ENCODE measurements around the gene DAPK3.
"Not testable (repeated sequence)": the region's sequence is repeated elsewhere in the genome, so short reads cannot be mapped to it uniquely, and the experiment has no call there.

Gene DAPK3

GRCh38 chr19:3979289-3979673, 8.4 kb upstream of the DAPK3 start:
- DNase-seq (ENCODE audit: low read depth in 2 of 2, low spot score in 1 of 2), result no peak

- DNase-seq (ENCODE audit: low read depth in 2 of 2, low spot score in 1 of 2), result no peak
Measured at GRCh38 chr19:3978145-3978544, 7.2 kb upstream of the DAPK3 start.

- DNase-seq (ENCODE audit: low read depth in 2 of 2, low spot score in 1 of 2), result no peak
Measured at GRCh38 chr19:3977242-3978143, 6.6 kb upstream of the DAPK3 start.

GRCh38 chr19:3976495-3977241, 5.8 kb upstream of the DAPK3 start:
- no peak for DNase-seq (ENCODE audit: low read depth in 2 of 2, low spot score in 1 of 2)

GRCh38 chr19:3975637-3976087, 4.8 kb upstream of the DAPK3 start:
- no peak for DNase-seq (ENCODE audit: low read depth in 2 of 2, low spot score in 1 of 2)

- DNase-seq (ENCODE audit: low read depth in 2 of 2, low spot score in 1 of 2), result no peak
Measured at GRCh38 chr19:3975144-3975543, 4.2 kb upstream of the DAPK3 start.

- no peak for DNase-seq (ENCODE audit: low read depth in 2 of 2, low spot score in 1 of 2)
Measured at GRCh38 chr19:3970313-3970807, 539 bp downstream of the DAPK3 start.

- DNase-seq (ENCODE audit: low read depth in 2 of 2, low spot score in 1 of 2), result no peak
Measured at GRCh38 chr19:3969435-3970312, 1.2 kb downstream of the DAPK3 start.

- DNase-seq (ENCODE audit: low read depth in 2 of 2, low spot score in 1 of 2), result no peak
Measured at GRCh38 chr19:3968556-3969434, 2.1 kb downstream of the DAPK3 start.

GRCh38 chr19:3967983-3968382, 2.9 kb downstream of the DAPK3 start:
- DNase-seq (ENCODE audit: low read depth in 2 of 2, low spot score in 1 of 2), result not testable (repeated sequence)

GRCh38 chr19:3966051-3967017, 4.6 kb downstream of the DAPK3 start:
- DNase-seq (ENCODE audit: low read depth in 2 of 2, low spot score in 1 of 2), result no peak

GRCh38 chr19:3964256-3965194, 6.4 kb downstream of the DAPK3 start:
- no peak for DNase-seq (ENCODE audit: low read depth in 2 of 2, low spot score in 1 of 2)

- DNase-seq (ENCODE audit: low read depth in 2 of 2, low spot score in 1 of 2), result no peak
Measured at GRCh38 chr19:3963458-3964255, 7.2 kb downstream of the DAPK3 start.

GRCh38 chr19:3961007-3961406, 9.9 kb downstream of the DAPK3 start:
- no peak for DNase-seq (ENCODE audit: low read depth in 2 of 2, low spot score in 1 of 2)

GRCh38 chr19:3959766-3960131, 11.2 kb downstream of the DAPK3 start:
- no peak for DNase-seq (ENCODE audit: low read depth in 2 of 2, low spot score in 1 of 2)

- DNase-seq (ENCODE audit: low read depth in 2 of 2, low spot score in 1 of 2), result no peak
Measured at GRCh38 chr19:3958836-3959765, 11.8 kb downstream of the DAPK3 start.

Data from stimulated activated CD8-positive, alpha-beta memory T cell treated with anti-CD3 and anti-CD28 coated beads, Interleukin-4, amount 100 ng/mL, for 4 hours (primary cell).